GM18870 (cell line): ENCODE results near the gene MADCAM1.

ENCODE experiments used
- ATAC-seq: cut with Tn5 transposase; IDR thresholded peaks from one replicate; pipeline ENCODE4 v1.9.1; 2021; ENCODE audit warnings: moderate library complexity; ENCODE audit not compliant: unreplicated experiment

The MADCAM1 gene

DNA sequence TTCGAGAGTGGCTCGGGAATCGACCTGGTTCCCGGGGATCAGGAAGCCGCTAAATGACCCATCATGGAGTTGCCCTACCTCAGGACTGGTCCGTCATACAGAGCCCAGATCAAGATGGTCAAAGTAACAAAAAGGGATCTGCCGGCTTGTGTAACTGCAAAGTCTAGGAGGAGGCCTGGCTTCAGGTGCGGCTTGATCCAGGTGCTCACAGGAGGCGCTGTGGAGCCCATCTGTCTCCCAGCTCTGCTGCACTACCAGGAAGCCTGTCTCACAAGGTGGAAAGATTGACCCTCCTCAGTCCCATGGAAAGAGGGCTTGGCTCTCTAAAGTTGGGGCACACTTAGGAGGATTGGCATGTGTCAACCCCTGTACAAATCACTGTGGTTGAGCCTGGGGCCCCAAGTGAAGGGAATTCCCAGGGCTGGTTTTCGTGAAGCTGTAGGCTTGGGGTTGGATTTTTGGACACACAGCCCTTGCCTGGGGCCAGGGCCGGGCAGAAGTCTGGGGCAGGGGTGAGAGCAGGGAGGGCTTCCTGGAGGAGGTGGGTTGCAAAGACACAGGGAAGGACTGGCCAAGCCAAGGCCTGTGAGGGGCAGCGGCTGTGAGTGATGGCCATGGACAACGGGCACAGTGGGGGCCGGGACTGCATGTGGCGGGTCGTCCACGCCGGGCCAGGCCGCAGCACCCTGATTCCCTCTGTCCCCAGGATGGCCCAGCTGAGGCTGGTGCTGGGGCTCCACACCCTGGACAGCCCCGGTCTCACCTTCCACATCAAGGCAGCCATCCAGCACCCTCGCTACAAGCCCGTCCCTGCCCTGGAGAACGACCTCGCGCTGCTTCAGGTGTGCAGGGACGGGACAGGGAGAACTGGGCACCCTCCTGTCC, 51.8 kb downstream of the MADCAM1 start:
- ATAC-seq: no peak

GRCh38 chr19:548886-549830, 52.9 kb downstream of the MADCAM1 start:
- ATAC-seq: no peak

GRCh38 chr19:554817-555216, 58.5 kb downstream of the MADCAM1 start:
- ATAC-seq: no peak
